ENCODE measurements around the gene MYADML2. TPM values are rescaled to one million over a fixed set of nuclear protein-coding genes. Genes with fewer than 3 reads are reported as not detected.

The MYADML2 gene
- total and polyA plus RNA-seq, 4 donors: not detected

DNA sequence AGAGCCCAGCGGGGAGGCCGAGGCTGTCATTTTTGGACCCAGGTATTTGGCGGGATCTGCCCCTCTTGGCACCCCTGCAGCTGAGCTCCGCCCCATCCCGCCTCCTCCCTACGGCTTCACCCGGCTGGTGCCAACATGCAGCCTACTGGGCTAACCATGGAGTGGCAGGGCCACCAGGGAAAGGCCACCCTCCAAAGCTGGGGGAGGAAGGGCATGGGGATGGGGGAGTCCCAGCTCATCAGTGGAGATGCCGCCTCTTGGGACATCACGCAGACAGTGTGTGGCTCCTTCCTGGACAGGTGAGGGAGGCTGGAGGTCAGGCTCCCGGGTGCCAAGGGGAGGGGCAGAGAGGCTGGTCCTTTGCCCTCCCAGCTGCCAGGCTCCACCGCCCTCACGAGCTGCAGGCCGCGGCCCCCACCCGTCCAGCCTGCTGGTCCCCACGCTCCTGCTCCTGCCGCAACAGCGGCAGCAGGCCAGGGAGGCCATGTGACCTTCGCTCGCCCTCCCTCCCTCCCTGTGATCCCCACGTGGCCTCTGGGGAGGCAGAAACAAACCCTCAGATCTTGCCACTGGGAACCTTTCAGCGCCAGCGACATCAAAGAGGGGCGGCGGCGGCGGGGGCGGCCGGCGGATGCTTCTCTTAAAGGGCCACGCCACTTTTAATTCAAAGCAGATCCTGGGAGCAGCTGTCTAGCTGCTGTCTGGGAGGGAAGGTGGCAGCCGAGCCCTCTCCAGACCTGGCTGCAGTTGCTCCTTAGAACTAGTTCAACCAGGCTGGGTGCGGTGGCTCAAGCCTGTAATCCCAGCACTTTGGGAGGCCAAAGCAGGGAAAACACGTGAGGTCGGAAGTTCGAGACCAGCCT lies 20.7 kb upstream of the MYADML2 start:
- 18 to 20% methylated on average over 29 to 36 of the region's 36 CpGs for WGBS, 2 donors
- Histone ChIP-seq H3K4me1 (ENCODE audit: control insufficient read depth in 1 of 2, insufficient read depth in 2 of 2, low read length in 2 of 2) (no peaks in the 10 kb centered on the region), H3K9me3 (ENCODE audit: control insufficient read depth, low read length) (no peaks in the 10 kb centered on the region), H3K4me3 (ENCODE audit: low read length in 2 of 2) (no peak overlapping the region), H3K27me3 (ENCODE audit: control insufficient read depth in 1 of 2, insufficient read depth in 2 of 2, low read length in 1 of 2) (no peaks in the 10 kb centered on the region), H3K36me3 (ENCODE audit: control insufficient read depth in 1 of 2, insufficient read depth in 2 of 2, low read length in 1 of 2) (no peaks in the 10 kb centered on the region), H3K27ac (ENCODE audit: low read depth in 1 of 2, low read length in 2 of 2) (no peak overlapping the region)
- intact Hi-C loops (cut with DNase I): no loop called here
- peak; percentile 87 to 88 for DNase-seq
- peak; percentile 79 for ATAC-seq (ENCODE audit: low FRiP score)

DNA sequence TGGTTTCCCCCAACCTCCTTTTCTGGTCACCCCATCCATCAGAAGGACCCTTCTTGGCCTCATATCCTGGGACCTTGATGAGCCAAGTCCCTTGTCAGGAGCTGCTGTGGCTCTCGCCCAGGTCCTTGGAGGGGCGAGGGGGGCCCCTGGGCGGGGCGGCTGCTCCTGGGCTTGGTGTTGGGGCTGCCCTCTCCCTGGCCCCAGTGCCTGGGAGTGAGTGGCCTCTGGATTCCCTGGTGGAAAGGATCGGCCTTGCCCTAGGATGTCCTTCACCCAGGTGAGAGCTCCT lies 20.2 kb upstream of the MYADML2 start:
- DNase-seq (no peak), ATAC-seq (ENCODE audit: low FRiP score) (peak; percentile 9)
- 42 to 50% methylated on average over 5 of the region's 5 CpGs for WGBS, 2 donors
- Histone ChIP-seq H3K4me1 (ENCODE audit: control insufficient read depth in 1 of 2, insufficient read depth in 2 of 2, low read length in 2 of 2) (no peaks in the 10 kb centered on the region), H3K36me3 (ENCODE audit: control insufficient read depth in 1 of 2, insufficient read depth in 2 of 2, low read length in 1 of 2) (no peaks in the 10 kb centered on the region), H3K4me3 (ENCODE audit: low read length in 2 of 2) (no peak overlapping the region), H3K27me3 (ENCODE audit: control insufficient read depth in 1 of 2, insufficient read depth in 2 of 2, low read length in 1 of 2) (no peaks in the 10 kb centered on the region), H3K27ac (ENCODE audit: low read depth in 1 of 2, low read length in 2 of 2) (no peak overlapping the region), H3K9me3 (ENCODE audit: control insufficient read depth, low read length) (no peaks in the 10 kb centered on the region)
- intact Hi-C loops (cut with DNase I): no loop called here

DNA sequence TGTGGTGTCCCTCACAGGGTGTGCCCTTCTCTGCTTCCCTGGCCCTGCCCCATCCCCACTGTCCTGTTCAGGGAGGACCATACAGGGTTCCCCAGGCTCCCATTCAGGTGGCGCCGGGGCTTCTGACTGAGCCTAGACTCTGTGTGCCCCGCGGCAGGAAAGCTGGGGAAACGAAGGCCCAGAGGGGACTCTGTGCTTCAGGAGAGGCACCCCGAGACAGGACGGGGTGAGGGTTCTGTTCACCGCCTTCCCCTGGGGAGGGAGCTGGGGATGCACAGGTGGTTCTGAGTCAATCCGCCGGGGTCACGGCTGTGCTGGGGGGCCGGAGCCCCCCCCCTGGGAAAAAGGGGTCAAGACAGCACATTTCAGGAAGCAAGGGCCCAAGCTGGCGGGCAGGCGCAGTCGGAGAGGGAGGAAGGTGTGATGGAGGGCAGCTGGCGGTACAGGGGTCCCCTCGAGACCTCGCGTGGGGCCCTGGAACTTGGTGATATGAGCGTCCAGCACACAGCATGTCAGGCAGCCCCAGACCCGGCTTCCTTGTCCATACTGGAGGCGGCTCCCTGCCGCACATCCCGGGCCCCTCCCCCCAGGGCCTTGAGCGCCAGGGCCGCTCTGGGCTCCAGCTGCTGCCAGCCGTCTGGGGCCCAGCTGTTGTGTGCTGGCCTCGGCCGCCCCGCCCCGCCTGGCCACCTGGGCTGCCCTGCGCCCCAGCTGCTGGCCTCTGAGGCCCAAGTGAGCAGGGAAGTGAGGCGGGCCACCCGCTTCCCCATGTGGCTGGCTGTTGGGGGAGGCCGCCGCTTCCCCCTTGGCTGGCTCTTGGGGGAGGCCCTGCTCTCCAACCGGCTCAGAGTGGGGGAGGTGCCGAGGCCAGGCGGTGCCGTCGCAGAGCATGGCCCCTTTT lies 19.6 kb upstream of the MYADML2 start:
- H3K27me3 ChIP-seq (ENCODE audit: control insufficient read depth in 1 of 2, insufficient read depth in 2 of 2, low read length in 1 of 2): no peaks in the 10 kb centered on the region
- no peak for DNase-seq
- WGBS, 2 donors: 66 to 67% methylated on average over 36 to 41 of the region's 41 CpGs
- no peaks in the 10 kb centered on the region for H3K36me3 ChIP-seq (ENCODE audit: control insufficient read depth in 1 of 2, insufficient read depth in 2 of 2, low read length in 1 of 2)
- peak; percentile 22 for ATAC-seq (ENCODE audit: low FRiP score)
- no peaks in the 10 kb centered on the region for H3K9me3 ChIP-seq (ENCODE audit: control insufficient read depth, low read length)
- no peak overlapping the region for H3K4me3 ChIP-seq (ENCODE audit: low read length in 2 of 2)
- intact Hi-C loops (cut with DNase I): no loop called here
- no peaks in the 10 kb centered on the region for H3K4me1 ChIP-seq (ENCODE audit: control insufficient read depth in 1 of 2, insufficient read depth in 2 of 2, low read length in 2 of 2)
- no peak overlapping the region for H3K27ac ChIP-seq (ENCODE audit: low read depth in 1 of 2, low read length in 2 of 2)

DNA sequence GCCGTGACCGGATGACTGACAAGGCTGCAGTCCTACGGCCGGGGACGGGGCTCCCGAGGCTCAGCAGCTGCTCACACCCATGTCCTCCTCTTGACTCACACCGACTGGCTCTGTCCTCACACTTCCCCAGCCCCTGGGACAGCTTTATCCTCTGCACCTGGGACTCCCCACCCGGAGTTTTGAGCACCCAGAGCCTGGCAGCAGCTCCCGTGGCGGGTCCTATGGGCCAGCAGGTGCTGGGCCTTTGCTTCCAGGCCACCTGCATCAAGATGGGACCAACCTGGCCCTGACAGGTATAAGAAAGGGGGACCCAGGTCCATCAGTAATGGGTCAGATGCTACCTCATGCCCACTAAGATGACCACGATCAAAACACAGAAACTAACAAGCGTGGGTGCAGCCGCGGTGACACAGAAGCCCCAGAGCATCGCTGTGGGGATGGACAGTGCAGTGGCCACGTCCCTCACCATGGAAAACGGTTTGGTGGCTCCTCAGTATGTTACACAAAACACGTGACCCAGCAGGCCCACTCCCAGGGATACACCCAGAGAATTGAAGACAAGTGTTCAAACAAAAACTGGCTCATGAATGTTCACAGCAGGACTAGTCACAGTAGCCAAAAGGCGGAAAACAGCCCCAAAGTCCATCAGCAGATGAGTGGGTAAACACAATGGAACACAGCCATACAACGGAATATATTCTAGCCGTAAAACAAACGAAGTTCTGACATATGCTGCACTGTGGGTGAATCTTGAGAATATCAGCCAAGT lies 17.2 kb upstream of the MYADML2 start:
- no peak overlapping the region for H3K4me3 ChIP-seq (ENCODE audit: low read length in 2 of 2)
- no peaks in the 10 kb centered on the region for H3K36me3 ChIP-seq (ENCODE audit: control insufficient read depth in 1 of 2, insufficient read depth in 2 of 2, low read length in 1 of 2)
- no peaks in the 10 kb centered on the region for H3K27me3 ChIP-seq (ENCODE audit: control insufficient read depth in 1 of 2, insufficient read depth in 2 of 2, low read length in 1 of 2)
- no peak for ATAC-seq (ENCODE audit: low FRiP score)
- H3K27ac ChIP-seq (ENCODE audit: low read depth in 1 of 2, low read length in 2 of 2): no peak overlapping the region
- WGBS, 2 donors: 60 to 67% methylated on average over 22 of the region's 22 CpGs
- DNase-seq: no peak
- intact Hi-C loops (cut with DNase I): no loop called here
- H3K4me1 ChIP-seq (ENCODE audit: control insufficient read depth in 1 of 2, insufficient read depth in 2 of 2, low read length in 2 of 2): no peaks in the 10 kb centered on the region
- no peaks in the 10 kb centered on the region for H3K9me3 ChIP-seq (ENCODE audit: control insufficient read depth, low read length)

DNA sequence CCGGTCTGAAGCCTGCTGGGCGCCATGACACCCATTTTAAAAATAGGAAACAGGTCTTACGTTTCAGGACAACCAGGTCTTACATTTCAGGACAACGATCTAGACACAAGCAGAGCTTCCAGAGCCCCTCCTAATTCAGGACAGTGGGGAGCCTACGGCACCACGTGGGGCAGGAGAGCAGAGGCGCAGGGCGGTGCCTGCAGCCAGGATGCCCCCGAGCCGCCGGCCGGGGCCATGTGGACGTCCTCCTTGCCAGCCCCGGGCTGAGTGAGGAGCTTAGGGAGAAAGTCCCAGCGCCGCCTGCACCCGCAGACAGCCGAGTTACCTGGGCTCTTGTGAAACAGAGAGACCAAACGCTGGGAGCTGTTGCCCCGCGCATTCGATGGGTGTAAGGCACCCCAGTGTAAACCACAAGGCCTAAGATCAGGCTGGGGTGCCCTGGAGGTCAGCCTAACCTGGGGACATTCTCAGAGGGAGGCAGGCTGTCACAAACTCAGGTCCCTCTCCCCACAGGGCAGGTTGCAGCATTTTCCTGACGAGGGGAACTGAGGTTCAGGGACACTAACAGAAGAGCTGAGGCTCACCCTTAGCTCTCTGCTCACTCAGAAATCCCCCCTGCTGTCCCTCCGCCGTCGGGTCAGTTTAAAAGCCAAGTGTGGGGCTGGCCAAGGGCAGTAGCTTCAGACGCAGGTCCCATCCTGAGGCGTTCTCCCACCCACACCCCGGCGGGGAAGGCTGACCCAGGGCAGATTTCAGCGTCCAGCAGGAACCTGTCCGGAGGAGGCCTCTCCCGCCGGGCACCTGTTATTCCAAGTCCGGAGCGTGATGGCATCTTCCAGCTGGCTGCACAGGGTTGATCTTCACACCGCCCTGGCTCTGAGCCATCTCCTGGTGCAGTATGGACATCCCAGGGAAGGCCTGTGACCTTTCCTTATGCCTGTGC lies 15.7 kb upstream of the MYADML2 start:
- H3K27me3 ChIP-seq (ENCODE audit: control insufficient read depth in 1 of 2, insufficient read depth in 2 of 2, low read length in 1 of 2): no peaks in the 10 kb centered on the region
- H3K27ac ChIP-seq (ENCODE audit: low read depth in 1 of 2, low read length in 2 of 2): no peak overlapping the region
- intact Hi-C loops (cut with DNase I): no loop called here
- H3K9me3 ChIP-seq (ENCODE audit: control insufficient read depth, low read length): no peaks in the 10 kb centered on the region
- no peaks in the 10 kb centered on the region for H3K4me1 ChIP-seq (ENCODE audit: control insufficient read depth in 1 of 2, insufficient read depth in 2 of 2, low read length in 2 of 2)
- H3K4me3 ChIP-seq (ENCODE audit: low read length in 2 of 2): no peak overlapping the region
- DNase-seq: no peak
- ATAC-seq (ENCODE audit: low FRiP score): no peak
- 48 to 53% methylated on average over 37 of the region's 37 CpGs for WGBS, 2 donors
- no peaks in the 10 kb centered on the region for H3K36me3 ChIP-seq (ENCODE audit: control insufficient read depth in 1 of 2, insufficient read depth in 2 of 2, low read length in 1 of 2)

DNA sequence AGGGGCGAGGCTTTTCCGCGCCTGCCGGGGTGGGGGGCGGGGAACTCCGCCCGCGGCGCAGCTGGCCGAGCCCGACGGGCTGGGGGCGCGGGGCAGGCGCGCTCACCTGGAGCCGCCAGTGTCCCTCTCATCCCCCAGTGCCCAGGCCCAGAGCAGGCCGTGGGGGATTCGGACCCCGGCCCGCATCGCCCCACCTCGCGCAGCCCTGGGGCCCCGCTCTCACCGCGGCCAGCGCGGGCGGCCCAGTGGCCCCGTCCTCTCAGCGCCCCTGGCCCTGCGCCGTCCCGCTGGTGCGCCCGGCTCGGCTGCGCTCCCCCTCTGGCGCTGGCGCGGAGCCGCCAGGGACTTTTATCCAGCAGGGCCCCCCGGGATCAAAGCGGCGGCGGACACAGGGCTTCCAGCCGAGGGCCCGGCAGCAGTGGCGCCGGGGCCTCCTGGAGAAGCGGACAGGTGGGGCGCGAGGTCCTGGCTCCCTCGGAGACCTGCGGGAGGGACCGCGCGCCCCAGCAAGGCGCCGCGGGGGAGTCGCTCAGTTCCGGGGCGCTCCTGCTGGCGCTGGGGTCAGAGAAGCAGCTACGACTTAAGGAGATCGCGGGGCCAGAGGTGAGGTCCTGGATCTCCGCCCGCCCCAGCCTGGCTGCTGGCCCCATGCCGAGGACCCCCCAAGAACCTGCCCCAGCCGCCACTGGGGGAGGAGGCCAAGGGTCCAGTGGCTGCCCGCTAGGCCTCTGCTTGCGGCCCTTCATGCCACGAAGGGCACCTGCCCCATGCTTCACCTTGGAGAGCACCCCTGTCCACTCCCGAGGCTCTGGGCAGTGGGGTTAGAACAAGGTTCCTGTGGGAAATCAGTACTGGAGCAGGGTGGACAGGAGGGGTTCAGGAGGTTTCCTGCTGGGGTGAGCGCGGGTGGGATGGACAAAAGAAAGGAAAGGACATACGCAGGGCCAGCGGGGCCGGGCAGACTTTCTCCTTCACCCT lies 14.8 kb upstream of the MYADML2 start:
- H3K36me3 ChIP-seq (ENCODE audit: control insufficient read depth in 1 of 2, insufficient read depth in 2 of 2, low read length in 1 of 2): no peaks in the 10 kb centered on the region
- intact Hi-C loops (cut with DNase I): no loop called here
- H3K27ac ChIP-seq (ENCODE audit: low read depth in 1 of 2, low read length in 2 of 2): no peak overlapping the region
- H3K9me3 ChIP-seq (ENCODE audit: control insufficient read depth, low read length): no peaks in the 10 kb centered on the region
- DNase-seq (no peak), ATAC-seq (ENCODE audit: low FRiP score) (no peak)
- 7 to 8% methylated on average over 80 to 82 of the region's 82 CpGs for WGBS, 2 donors
- H3K4me1 ChIP-seq (ENCODE audit: control insufficient read depth in 1 of 2, insufficient read depth in 2 of 2, low read length in 2 of 2): no peaks in the 10 kb centered on the region
- no peak overlapping the region for H3K4me3 ChIP-seq (ENCODE audit: low read length in 2 of 2)
- H3K27me3 ChIP-seq (ENCODE audit: control insufficient read depth in 1 of 2, insufficient read depth in 2 of 2, low read length in 1 of 2): no peaks in the 10 kb centered on the region

DNA sequence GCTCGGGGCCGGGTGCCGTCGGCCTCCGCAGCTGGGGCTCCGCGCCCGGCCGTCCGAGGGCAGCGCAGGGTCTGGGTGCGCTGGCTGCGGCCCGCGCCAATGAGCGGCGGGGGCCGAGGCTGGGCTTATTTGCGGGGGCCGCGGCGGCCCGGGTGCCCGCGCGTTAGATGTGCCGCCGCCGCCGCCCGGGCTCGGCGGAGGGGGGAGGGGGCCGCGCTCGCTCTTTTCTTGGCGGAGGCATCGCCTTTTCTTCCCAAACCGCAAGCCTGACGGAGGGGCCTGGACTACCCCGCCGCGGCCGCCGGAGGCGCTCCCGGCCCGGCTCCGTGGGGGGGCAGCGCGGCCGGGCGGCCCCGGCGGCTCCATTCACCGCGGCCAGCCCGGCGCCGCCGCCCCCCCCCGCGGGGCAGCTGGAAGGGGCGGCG lies 14.1 kb upstream of the MYADML2 start, which contains the start of gene NOTUM:
TSS of gene NOTUM (minus strand) at position 101 of the 425 bp plus-strand sequence. CDS start 278 bp downstream, outside the sequence.
- 0 to 1% methylated on average over 18 to 65 of the region's 65 CpGs for WGBS, 2 donors
- H3K27me3 ChIP-seq (ENCODE audit: control insufficient read depth in 1 of 2, insufficient read depth in 2 of 2, low read length in 1 of 2): no peaks in the 10 kb centered on the region

More for the DNA sequence above, 14.1 kb upstream of the MYADML2 start, which contains the start of gene NOTUM:
- no peak for DNase-seq
- no peak for ATAC-seq (ENCODE audit: low FRiP score)
- intact Hi-C loops (cut with DNase I): no loop called here
- H3K4me3 ChIP-seq (ENCODE audit: low read length in 2 of 2): no peak within 1 kb of the TSS
- no peak within 1 kb of the TSS for H3K27ac ChIP-seq (ENCODE audit: low read depth in 1 of 2, low read length in 2 of 2)
- no peaks in the 10 kb centered on the region for H3K9me3 ChIP-seq (ENCODE audit: control insufficient read depth, low read length)
- no peaks in the 10 kb centered on the region for H3K4me1 ChIP-seq (ENCODE audit: control insufficient read depth in 1 of 2, insufficient read depth in 2 of 2, low read length in 2 of 2)
- no peaks in the 10 kb centered on the region for H3K36me3 ChIP-seq (ENCODE audit: control insufficient read depth in 1 of 2, insufficient read depth in 2 of 2, low read length in 1 of 2)
